DND-41 (cell line): ENCODE results near the gene SYS1.

ENCODE experiments used
- EZH2 ChIP-seq: IDR thresholded peaks from 3 replicates; pipeline ENCODE4 v1.6.1; 2012; ENCODE audit warnings: borderline replicate concordance, low read depth, mild to moderate bottlenecking, moderate library complexity, low read length, inconsistent platforms; ENCODE audit not compliant: severe bottlenecking
- TF ChIP-seq, protein P1 (sequence below): IDR thresholded peaks from 2 replicates; pipeline ENCODE4 v1.5.1; 2012; ENCODE audit warnings: borderline replicate concordance, low read length, moderate library complexity, mild to moderate bottlenecking; ENCODE audit not compliant: poor library complexity, severe bottlenecking; ENCODE audit errors: extremely low read depth

DNA sequence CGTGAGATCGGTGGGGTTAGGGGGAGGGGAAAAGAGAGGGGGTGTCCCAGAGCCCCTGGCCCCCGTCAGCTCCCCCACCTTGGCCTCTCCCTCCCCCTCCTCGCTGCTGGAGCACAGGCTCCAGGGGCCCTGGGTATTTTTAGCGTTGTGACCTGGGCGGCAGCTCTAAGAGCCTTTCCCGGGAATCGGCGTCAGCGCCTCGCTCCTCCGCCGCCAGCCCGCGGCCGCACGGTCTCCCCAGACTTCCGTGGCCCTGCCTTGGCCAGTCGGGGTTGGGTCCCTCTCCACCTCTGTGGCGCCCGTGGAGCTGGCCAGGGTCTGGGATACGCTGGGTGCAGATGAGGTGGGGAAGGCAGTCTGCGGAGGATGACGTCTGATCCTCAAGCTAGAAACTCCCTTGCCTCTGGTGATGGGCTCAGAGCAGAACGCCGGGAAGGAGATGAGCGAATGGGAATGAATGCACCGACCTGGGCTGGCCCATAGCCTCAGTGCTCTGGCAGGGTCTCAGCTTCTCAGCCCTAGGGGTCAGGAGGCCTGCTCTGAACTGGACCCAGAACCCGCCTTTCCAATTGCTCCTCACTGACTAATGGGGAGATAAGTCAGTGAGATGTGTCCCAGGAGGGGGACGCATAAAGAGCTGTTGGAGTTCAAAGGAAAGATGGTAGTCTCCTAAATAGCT, 44.2 kb downstream of the SYS1 start:
- TF ChIP-seq, protein P1, sequence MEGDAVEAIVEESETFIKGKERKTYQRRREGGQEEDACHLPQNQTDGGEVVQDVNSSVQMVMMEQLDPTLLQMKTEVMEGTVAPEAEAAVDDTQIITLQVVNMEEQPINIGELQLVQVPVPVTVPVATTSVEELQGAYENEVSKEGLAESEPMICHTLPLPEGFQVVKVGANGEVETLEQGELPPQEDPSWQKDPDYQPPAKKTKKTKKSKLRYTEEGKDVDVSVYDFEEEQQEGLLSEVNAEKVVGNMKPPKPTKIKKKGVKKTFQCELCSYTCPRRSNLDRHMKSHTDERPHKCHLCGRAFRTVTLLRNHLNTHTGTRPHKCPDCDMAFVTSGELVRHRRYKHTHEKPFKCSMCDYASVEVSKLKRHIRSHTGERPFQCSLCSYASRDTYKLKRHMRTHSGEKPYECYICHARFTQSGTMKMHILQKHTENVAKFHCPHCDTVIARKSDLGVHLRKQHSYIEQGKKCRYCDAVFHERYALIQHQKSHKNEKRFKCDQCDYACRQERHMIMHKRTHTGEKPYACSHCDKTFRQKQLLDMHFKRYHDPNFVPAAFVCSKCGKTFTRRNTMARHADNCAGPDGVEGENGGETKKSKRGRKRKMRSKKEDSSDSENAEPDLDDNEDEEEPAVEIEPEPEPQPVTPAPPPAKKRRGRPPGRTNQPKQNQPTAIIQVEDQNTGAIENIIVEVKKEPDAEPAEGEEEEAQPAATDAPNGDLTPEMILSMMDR: no peak
- TF ChIP-seq EZH2: no peak
